HG02642 (cell line): ENCODE data around the gene TDP2.

Source experiments
- ATAC-seq: cut with Tn5 transposase; IDR thresholded peaks from one replicate; pipeline ENCODE4 v1.9.1; 2021; ENCODE audit warnings: mild to moderate bottlenecking; ENCODE audit not compliant: unreplicated experiment, poor library complexity

TDP2 gene

GRCh38 chr6:24666641-24667377 is at the start of gene TDP2, which contains the start of gene ACOT13:
Gene TDP2 (minus strand): TSS chr6:24666899. CDS start chr6:24666862, 37 bp downstream.
Gene ACOT13 (plus strand): TSS chr6:24667077. CDS start chr6:24667264, 187 bp downstream.
- peak; percentile 97 for ATAC-seq

- ATAC-seq: no peak
Measured at GRCh38 chr6:24710519-24711303, 44.0 kb upstream of the TDP2 start.

GRCh38 chr6:24709014-24709711 is 42.5 kb upstream of the TDP2 start:
- ATAC-seq: no peak

- ATAC-seq: no peak
Measured at GRCh38 chr6:24708612-24709011, 41.9 kb upstream of the TDP2 start.

- ATAC-seq: no peak
Measured at GRCh38 chr6:24704468-24704867, 37.8 kb upstream of the TDP2 start.

GRCh38 chr6:24702720-24703282 is 36.1 kb upstream of the TDP2 start:
- no peak for ATAC-seq

- ATAC-seq: no peak
Measured at GRCh38 chr6:24699521-24700359, 33.0 kb upstream of the TDP2 start.

- ATAC-seq: no peak
Measured at GRCh38 chr6:24696097-24696496, 29.4 kb upstream of the TDP2 start.

GRCh38 chr6:24695635-24696034 is 28.9 kb upstream of the TDP2 start:
- ATAC-seq: peak; percentile 55

- ATAC-seq: peak; percentile 39
Measured at GRCh38 chr6:24694198-24694597, 27.5 kb upstream of the TDP2 start.

GRCh38 chr6:24692848-24693592 is 26.3 kb upstream of the TDP2 start:
- ATAC-seq: no peak

GRCh38 chr6:24692415-24692814 is 25.7 kb upstream of the TDP2 start:
- no peak for ATAC-seq

- ATAC-seq: no peak
Measured at GRCh38 chr6:24692003-24692402, 25.3 kb upstream of the TDP2 start.

GRCh38 chr6:24691550-24691949 is 24.9 kb upstream of the TDP2 start:
- no peak for ATAC-seq

GRCh38 chr6:24690593-24690992 is 23.9 kb upstream of the TDP2 start:
- no peak for ATAC-seq

- ATAC-seq: no peak
Measured at GRCh38 chr6:24689964-24690363, 23.3 kb upstream of the TDP2 start.

GRCh38 chr6:24686946-24687345 is 20.2 kb upstream of the TDP2 start:
- no peak for ATAC-seq

GRCh38 chr6:24686408-24686807 is 19.7 kb upstream of the TDP2 start:
- no peak for ATAC-seq
